ENCODE measurements around the gene MUC20. TPM values are rescaled to one million over a fixed set of nuclear protein-coding genes. Genes with fewer than 3 reads are reported as not detected.
"Not testable (repeated sequence)": the region's sequence is repeated elsewhere in the genome, so short reads cannot be mapped to it uniquely, and the experiment has no call there.

The MUC20 gene
- total and polyA plus RNA-seq, 2 experiments from 2014 or later, result not detected

- TF ChIP-seq EZH2phosphoT487 (IDR thresholded peaks at IDR 0.05; ENCODE audit: insufficient read depth, low read depth) (no peak), EZH2 (IDR thresholded peaks at IDR 0.05; ENCODE audit: insufficient read depth, poor library complexity, severe bottlenecking) (no peak)
These were observed 26.0 kb downstream of the MUC20 start for GRCh38 chr3:195746751-195747150.

GRCh38 chr3:195748661-195749060, 27.9 kb downstream of the MUC20 start:
- TF ChIP-seq EZH2 (IDR thresholded peaks at IDR 0.05; ENCODE audit: insufficient read depth, poor library complexity, severe bottlenecking) (no peak), EZH2phosphoT487 (IDR thresholded peaks at IDR 0.05; ENCODE audit: insufficient read depth, low read depth) (no peak)
- Histone ChIP-seq H3K4me3 (no peak overlapping the region), H3K9me3 (ENCODE audit: low read depth) (no peaks in the 10 kb centered on the region), H3K36me3 (ENCODE audit: low read depth) (no peaks in the 10 kb centered on the region), H3F3A (ENCODE audit: insufficient read depth) (no peaks in the 10 kb centered on the region), H3K9ac (no peak overlapping the region), H3K4me2 (ENCODE audit: unreplicated experiment) (no peak overlapping the region), H3K79me2 (ENCODE audit: insufficient read depth) (no peaks in the 10 kb centered on the region), H3K4me1 (ENCODE audit: insufficient read depth) (no peaks in the 10 kb centered on the region), H2AFZ (no peak overlapping the region), H3K9me2 (ENCODE audit: insufficient read depth) (no peaks in the 10 kb centered on the region), H3K27ac (no peak overlapping the region), H4K20me1 (ENCODE audit: insufficient read depth) (no peaks in the 10 kb centered on the region), H3K27me3 (replicated peaks; ENCODE audit: insufficient read depth) (peaks cover 8% of the 10 kb centered on the region; the same call in 1 of the 2 replicates)
- WGBS, 2 experiments (ENCODE audit: low coverage in 1 of 2, low lambda C conversion rate in 2 of 2, missing lambda C conversion rate in 2 of 2), result 75 to 78% methylated on average over 11 of the region's 11 CpGs
- in situ Hi-C loops (cut with MboI), result no loop called here
- no peak for DNase-seq

More at GRCh38 chr3:195746751-195747150, 26.0 kb downstream of the MUC20 start:
- H3K79me2 ChIP-seq (ENCODE audit: insufficient read depth), result no peaks in the 10 kb centered on the region
- H3K27ac ChIP-seq, result no peak overlapping the region
- no peaks in the 10 kb centered on the region for H3F3A ChIP-seq (ENCODE audit: insufficient read depth)
- no peaks in the 10 kb centered on the region for H4K20me1 ChIP-seq (ENCODE audit: insufficient read depth)
- in situ Hi-C loops (cut with MboI), result no loop called here
- H3K9ac ChIP-seq, result no peak overlapping the region
- WGBS, 2 experiments (ENCODE audit: low coverage in 1 of 2, low lambda C conversion rate in 2 of 2, missing lambda C conversion rate in 2 of 2), result 83 to 85% methylated on average over 9 of the region's 9 CpGs
- peaks cover 10% of the 10 kb centered on the region; the same call in 1 of the 2 replicates for H3K27me3 ChIP-seq (replicated peaks; ENCODE audit: insufficient read depth)
- H3K9me3 ChIP-seq (ENCODE audit: low read depth), result no peaks in the 10 kb centered on the region
- H3K4me3 ChIP-seq, result no peak overlapping the region
- DNase-seq, result no peak
- H3K4me1 ChIP-seq (ENCODE audit: insufficient read depth), result no peaks in the 10 kb centered on the region
- no peak overlapping the region for H3K4me2 ChIP-seq (ENCODE audit: unreplicated experiment)
- no peaks in the 10 kb centered on the region for H3K9me2 ChIP-seq (ENCODE audit: insufficient read depth)
- H3K36me3 ChIP-seq (ENCODE audit: low read depth), result no peaks in the 10 kb centered on the region
- H2AFZ ChIP-seq, result no peak overlapping the region

- H3K27me3 ChIP-seq (replicated peaks; ENCODE audit: insufficient read depth); in situ Hi-C loops (cut with MboI); H3K36me3 ChIP-seq (ENCODE audit: low read depth); H3K4me2 ChIP-seq (ENCODE audit: unreplicated experiment); H3K9ac ChIP-seq; H3K4me3 ChIP-seq; H3K9me3 ChIP-seq (ENCODE audit: low read depth); H3K9me2 ChIP-seq (ENCODE audit: insufficient read depth); H3K27ac ChIP-seq; H3K4me1 ChIP-seq (ENCODE audit: insufficient read depth); H3F3A ChIP-seq (ENCODE audit: insufficient read depth); H4K20me1 ChIP-seq (ENCODE audit: insufficient read depth); H3K79me2 ChIP-seq (ENCODE audit: insufficient read depth); H2AFZ ChIP-seq; DNase-seq: not testable (repeated sequence)
- 60 to 68% methylated on average over 5 of the region's 5 CpGs for WGBS, 2 experiments (ENCODE audit: low coverage in 1 of 2, low lambda C conversion rate in 2 of 2, missing lambda C conversion rate in 2 of 2)
These were observed 28.3 kb downstream of the MUC20 start for GRCh38 chr3:195749101-195749500.

- 72 to 74% methylated on average over 25 to 29 of the region's 30 CpGs for WGBS, 2 experiments (ENCODE audit: low coverage in 1 of 2, low lambda C conversion rate in 2 of 2, missing lambda C conversion rate in 2 of 2)
- Histone ChIP-seq H3K27ac (no peak overlapping the region), H3K27me3 (replicated peaks; ENCODE audit: insufficient read depth) (peaks cover 13% of the 10 kb centered on the region; the same call in 1 of the 2 replicates), H4K20me1 (ENCODE audit: insufficient read depth) (no peaks in the 10 kb centered on the region), H3K9me3 (ENCODE audit: low read depth) (no peaks in the 10 kb centered on the region), H3K4me2 (ENCODE audit: unreplicated experiment) (no peak overlapping the region), H3K9me2 (ENCODE audit: insufficient read depth) (no peaks in the 10 kb centered on the region), H3K4me3 (no peak overlapping the region), H3K36me3 (ENCODE audit: low read depth) (no peaks in the 10 kb centered on the region), H3K4me1 (ENCODE audit: insufficient read depth) (no peaks in the 10 kb centered on the region), H3F3A (ENCODE audit: insufficient read depth) (no peaks in the 10 kb centered on the region), H2AFZ (no peak overlapping the region), H3K9ac (no peak overlapping the region), H3K79me2 (ENCODE audit: insufficient read depth) (no peaks in the 10 kb centered on the region)
- TF ChIP-seq EZH2phosphoT487 (IDR thresholded peaks at IDR 0.05; ENCODE audit: insufficient read depth, low read depth) (no peak), EZH2 (IDR thresholded peaks at IDR 0.05; ENCODE audit: insufficient read depth, poor library complexity, severe bottlenecking) (no peak)
- in situ Hi-C loops (cut with MboI), result no loop called here
- no peak for DNase-seq
These were observed 30.2 kb downstream of the MUC20 start for GRCh38 chr3:195750797-195751520.
